Gastrocnemius medialis (tissue), 4 donors: ENCODE measurements around the gene TNRC6A. TPM values are rescaled to one million over a fixed set of nuclear protein-coding genes. Genes with fewer than 3 reads are reported as not detected.
"Not testable (repeated sequence)": the region's sequence is repeated elsewhere in the genome, so short reads cannot be mapped to it uniquely, and the experiment has no call there.

Experiments used
- ATAC-seq, 2 donors: fragments of 150-250 bp; one replicate each; pipeline ENCODE4 v1.9.1; 2016
- DNase-seq, 2 donors: peaks; one replicate each; pipeline ENCODE4 v3.0.0-alpha.2; 2019
- H3K27ac ChIP-seq, 4 donors: fragments of 200-600 bp; sonication (generic); 1 replicate in 1 of 4; 2 replicates in 3 of 4; pipeline ENCODE4 v1.5.1; 2016 to 2018; ENCODE audit warnings: mild to moderate bottlenecking in 2 of 4, moderate library complexity in 1 of 4
- H3K27me3 ChIP-seq, 3 donors: fragments of 200-600 bp; sonication (generic) in 2 of 3; 1 replicate in 1 of 3; 2 replicates in 2 of 3; pipeline versions ENCODE4 v1.5.1 to v1.6.0; 2016 to 2019; ENCODE audit warnings: mild to moderate bottlenecking in 1 of 3, moderate library complexity in 1 of 3
- H3K36me3 ChIP-seq, 2 donors: fragments of 200-600 bp; sonication (generic) in 1 of 2; one replicate each; pipeline ENCODE4 v1.5.1; 2017 to 2018
- H3K4me1 ChIP-seq, 2 donors: fragments of 200-600 bp; sonication (generic) in 1 of 2; one replicate each; pipeline ENCODE4 v1.5.1; 2016 to 2017; ENCODE audit warnings: mild to moderate bottlenecking in 2 of 2
- H3K4me3 ChIP-seq, 4 donors: fragments of 200-600 bp; sonication (generic) in 3 of 4; 1 replicate in 1 of 4; 2 replicates in 3 of 4; pipeline ENCODE4 v1.5.1; 2016 to 2019; ENCODE audit warnings: mild to moderate bottlenecking in 2 of 4
- H3K9me3 ChIP-seq, 3 donors: fragments of 200-600 bp; sonication (generic) in 2 of 3; 1 replicate in 1 of 3; 2 replicates in 2 of 3; pipeline ENCODE4 v1.5.1; 2016 to 2019
- POLR2A ChIP-seq, 2 donors: fragments of 450-650 bp; IDR thresholded peaks; one replicate each; pipeline ENCODE4 v1.6.1; 2017; ENCODE audit warnings: antibody characterized with exemption in 2 of 2, mild to moderate bottlenecking in 2 of 2, moderate library complexity in 2 of 2
- in situ Hi-C, 4 donors: fragments of 200-750 bp; cut with MboI; loops; one replicate each; pipeline versions ENCODE4 v1.15.0 to v1.8.0; 2017; ENCODE audit warnings: low sequenced_read_pairs in 4 of 4
- intact Hi-C: fragments of 100-400 bp; cut with DNase I; formaldehyde crosslinking; loops from one replicate; pipeline ENCODE4 v1.15.1; 2023; ENCODE audit warnings: low total_unique reads
- total RNA-seq, 4 donors: library from RNA; depleted of rRNA; stranded (reverse); fragments of >200 nt; gene quantifications; one replicate each; pipeline versions ENCODE4 v1.1.0 to v1.2.3, GENCODE V29; 2016
- TF ChIP-seq, protein P1 (sequence below), 5 experiments: fragments of 450-650 bp in 3 of 5; fragments of 200-600 bp in 2 of 5; sonication (generic) in 2 of 5; IDR thresholded peaks in 4 of 5; conservative IDR thresholded peaks in 1 of 5; 1 replicate in 4 of 5; 2 replicates in 1 of 5; pipeline ENCODE4 v1.5.1; 2016 to 2019; ENCODE audit warnings: antibody characterized with exemption in 5 of 5, mild to moderate bottlenecking in 3 of 5, moderate library complexity in 3 of 5

TNRC6A gene
- total RNA-seq, 4 donors from 2014 or later: 16.9 to 26.0 (median 23.1) TPM

- no peak for DNase-seq
- Histone ChIP-seq H3K4me1 (no peaks in the 10 kb centered on the region), H3K36me3 (no peaks in the 10 kb centered on the region), H3K27me3 (no peaks in the 10 kb centered on the region), H3K27ac (no peak overlapping the region), H3K4me3 (no peak overlapping the region), H3K9me3 (no peaks in the 10 kb centered on the region)
- ATAC-seq: no peak
- intact Hi-C loops (no loop called here), in situ Hi-C loops (no loop called here)
- no peak for TF ChIP-seq POLR2A (IDR thresholded peaks at IDR 0.05)
- TF ChIP-seq, protein P1, sequence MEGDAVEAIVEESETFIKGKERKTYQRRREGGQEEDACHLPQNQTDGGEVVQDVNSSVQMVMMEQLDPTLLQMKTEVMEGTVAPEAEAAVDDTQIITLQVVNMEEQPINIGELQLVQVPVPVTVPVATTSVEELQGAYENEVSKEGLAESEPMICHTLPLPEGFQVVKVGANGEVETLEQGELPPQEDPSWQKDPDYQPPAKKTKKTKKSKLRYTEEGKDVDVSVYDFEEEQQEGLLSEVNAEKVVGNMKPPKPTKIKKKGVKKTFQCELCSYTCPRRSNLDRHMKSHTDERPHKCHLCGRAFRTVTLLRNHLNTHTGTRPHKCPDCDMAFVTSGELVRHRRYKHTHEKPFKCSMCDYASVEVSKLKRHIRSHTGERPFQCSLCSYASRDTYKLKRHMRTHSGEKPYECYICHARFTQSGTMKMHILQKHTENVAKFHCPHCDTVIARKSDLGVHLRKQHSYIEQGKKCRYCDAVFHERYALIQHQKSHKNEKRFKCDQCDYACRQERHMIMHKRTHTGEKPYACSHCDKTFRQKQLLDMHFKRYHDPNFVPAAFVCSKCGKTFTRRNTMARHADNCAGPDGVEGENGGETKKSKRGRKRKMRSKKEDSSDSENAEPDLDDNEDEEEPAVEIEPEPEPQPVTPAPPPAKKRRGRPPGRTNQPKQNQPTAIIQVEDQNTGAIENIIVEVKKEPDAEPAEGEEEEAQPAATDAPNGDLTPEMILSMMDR (IDR thresholded peaks at IDR 0.05 in 4 of 5, conservative IDR thresholded peaks at IDR 0.05 in 1 of 5): no peak
Observed at GRCh38 chr16:24844101-24845030, 114.9 kb downstream of the TNRC6A start.

- H3K9me3 ChIP-seq, H3K36me3 ChIP-seq, H3K27me3 ChIP-seq, intact Hi-C loops, DNase-seq, in situ Hi-C loops, H3K27ac ChIP-seq, H3K4me1 ChIP-seq, ATAC-seq, H3K4me3 ChIP-seq: not testable (repeated sequence)
Observed at GRCh38 chr16:24845031-24845365, 115.5 kb downstream of the TNRC6A start.

GRCh38 chr16:24845726-24846547, 116.5 kb downstream of the TNRC6A start, which contains the start of gene SLC5A11:
TSS of gene SLC5A11 (plus strand) at chr16:24845963. CDS start at chr16:24858644, 12,681 bp downstream.
- no peaks in the 10 kb centered on the region for H3K9me3 ChIP-seq
- no peak for TF ChIP-seq POLR2A (IDR thresholded peaks at IDR 0.05)
- TF ChIP-seq, protein P1 (IDR thresholded peaks at IDR 0.05 in 4 of 5, conservative IDR thresholded peaks at IDR 0.05 in 1 of 5): no peak
- H3K4me3 ChIP-seq: no peak within 1 kb of the TSS
- no peaks in the 10 kb centered on the region for H3K27me3 ChIP-seq
- no peak within 1 kb of the TSS for H3K27ac ChIP-seq
- in situ Hi-C loops (no loop called here), intact Hi-C loops (no loop called here)
- H3K36me3 ChIP-seq: no peaks in the 10 kb centered on the region
- ATAC-seq (no peak), DNase-seq (no peak)
- no peaks in the 10 kb centered on the region for H3K4me1 ChIP-seq

- Histone ChIP-seq H3K4me1 (no peaks in the 10 kb centered on the region), H3K27me3 (no peaks in the 10 kb centered on the region), H3K36me3 (no peaks in the 10 kb centered on the region), H3K9me3 (no peaks in the 10 kb centered on the region), H3K4me3 (no peak overlapping the region), H3K27ac (no peak overlapping the region)
- in situ Hi-C loops: no loop called here
- intact Hi-C loops: no loop called here
- DNase-seq: no peak
- no peak for ATAC-seq
- no peak for TF ChIP-seq POLR2A (IDR thresholded peaks at IDR 0.05)
- TF ChIP-seq, protein P1 (IDR thresholded peaks at IDR 0.05 in 4 of 5, conservative IDR thresholded peaks at IDR 0.05 in 1 of 5): no peak
Observed at GRCh38 chr16:24846548-24847357, 117.3 kb downstream of the TNRC6A start.
